Stimulated activated CD8-positive, alpha-beta memory T cell treated with anti-CD3 and anti-CD28 coated beads, Interleukin-7, amount 100 ng/mL, for 1 hour (primary cell): ENCODE results near the gene CEP295NL.
"Not testable (repeated sequence)": the region's sequence is repeated elsewhere in the genome, so short reads cannot be mapped to it uniquely, and the experiment has no call there.

Experiments
- DNase-seq, 2 donors: peaks; one replicate each; pipeline ENCODE4 v3.0.0-alpha.2; 2020; ENCODE audit warnings: low read depth in 2 of 2

CEP295NL gene

GRCh38 chr17:78888941-78889518, 14.0 kb downstream of the CEP295NL start:
- DNase-seq = no peak

GRCh38 chr17:78886954-78887353, 16.0 kb downstream of the CEP295NL start:
- DNase-seq = no peak

- DNase-seq = no peak
These were observed 17.0 kb downstream of the CEP295NL start for GRCh38 chr17:78885956-78886355.

- DNase-seq = no peak
These were observed 17.9 kb downstream of the CEP295NL start for GRCh38 chr17:78884876-78885667.

GRCh38 chr17:78884148-78884825, 18.7 kb downstream of the CEP295NL start:
- no peak for DNase-seq

- no peak for DNase-seq
These were observed 19.4 kb downstream of the CEP295NL start for GRCh38 chr17:78883533-78884131.

- DNase-seq = no peak
These were observed 19.9 kb downstream of the CEP295NL start for GRCh38 chr17:78883089-78883532.

GRCh38 chr17:78882540-78883088, 20.4 kb downstream of the CEP295NL start:
- no peak for DNase-seq

GRCh38 chr17:78879635-78880186, 23.3 kb downstream of the CEP295NL start:
- DNase-seq = no peak

- no peak for DNase-seq
These were observed 24.0 kb downstream of the CEP295NL start for GRCh38 chr17:78878871-78879527.

GRCh38 chr17:78878261-78878660, 24.7 kb downstream of the CEP295NL start:
- DNase-seq = no peak

GRCh38 chr17:78876954-78877517, 26.0 kb downstream of the CEP295NL start:
- DNase-seq = not testable (repeated sequence)

GRCh38 chr17:78876094-78876597, 26.9 kb downstream of the CEP295NL start:
- DNase-seq = no peak

GRCh38 chr17:78875363-78876093, 27.5 kb downstream of the CEP295NL start:
- no peak for DNase-seq

- no peak for DNase-seq
These were observed 29.3 kb downstream of the CEP295NL start for GRCh38 chr17:78873519-78874340.

- no peak for DNase-seq
These were observed 30.5 kb downstream of the CEP295NL start for GRCh38 chr17:78872486-78872885.

GRCh38 chr17:78870621-78871020, 32.4 kb downstream of the CEP295NL start:
- no peak for DNase-seq

GRCh38 chr17:78868391-78868790, 34.6 kb downstream of the CEP295NL start:
- DNase-seq = no peak

- not testable (repeated sequence) for DNase-seq
These were observed 36.0 kb downstream of the CEP295NL start for GRCh38 chr17:78867046-78867445.
